HG03460 (cell line): ENCODE measurements around the gene SESN1.
"Not testable (repeated sequence)": the region's sequence is repeated elsewhere in the genome, so short reads cannot be mapped to it uniquely, and the experiment has no call there.

ENCODE experiments used
- ATAC-seq: cut with Tn5 transposase; IDR thresholded peaks from one replicate; pipeline ENCODE4 v1.9.1; 2021; ENCODE audit not compliant: unreplicated experiment

The SESN1 gene

DNA sequence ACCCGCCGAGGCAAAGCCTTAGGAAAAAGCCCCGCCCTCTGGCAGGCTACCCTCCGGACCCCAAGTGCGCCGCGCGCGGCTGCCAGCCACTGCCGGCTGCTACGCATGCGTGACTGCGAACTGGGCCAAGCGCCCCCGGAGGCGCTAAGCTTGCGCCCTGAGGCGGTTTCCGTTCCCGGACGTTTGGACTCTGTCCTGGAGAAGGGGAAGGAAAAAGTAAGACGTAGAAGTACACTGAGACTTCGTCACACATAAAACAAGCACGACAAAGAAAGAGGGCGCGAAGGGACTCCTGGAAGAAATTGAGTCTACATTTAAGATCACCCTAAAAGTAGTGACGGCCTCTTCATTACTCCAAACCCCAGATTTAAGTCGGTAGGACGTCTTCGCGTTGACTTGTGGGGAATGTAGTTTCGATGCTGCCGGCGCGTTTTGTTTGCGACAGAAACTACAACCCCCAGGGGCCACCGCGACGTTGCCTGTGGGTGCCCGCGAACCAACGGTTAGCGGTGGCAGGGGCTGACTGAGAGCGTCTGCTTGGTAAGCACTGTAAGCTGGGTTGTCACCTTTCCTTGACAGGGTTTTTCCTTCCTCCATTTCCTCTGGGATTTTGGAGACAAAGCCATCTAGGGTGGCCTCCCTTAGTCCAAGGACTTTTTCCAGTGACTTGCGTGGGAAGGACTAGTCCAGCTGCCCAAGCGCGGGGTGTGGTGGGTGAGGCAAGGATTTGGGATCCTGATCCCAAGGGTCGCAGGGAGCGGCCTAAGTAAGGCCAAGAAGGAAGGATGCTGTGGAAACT is 589 bp upstream of the SESN1 start, which contains the start of gene CEP57L1:
Gene CEP57L1 (plus strand): TSS at position 472 of the 799 bp plus-strand sequence. CDS start 49,715 bp downstream, outside the sequence.
- peak; percentile 66 for ATAC-seq

DNA sequence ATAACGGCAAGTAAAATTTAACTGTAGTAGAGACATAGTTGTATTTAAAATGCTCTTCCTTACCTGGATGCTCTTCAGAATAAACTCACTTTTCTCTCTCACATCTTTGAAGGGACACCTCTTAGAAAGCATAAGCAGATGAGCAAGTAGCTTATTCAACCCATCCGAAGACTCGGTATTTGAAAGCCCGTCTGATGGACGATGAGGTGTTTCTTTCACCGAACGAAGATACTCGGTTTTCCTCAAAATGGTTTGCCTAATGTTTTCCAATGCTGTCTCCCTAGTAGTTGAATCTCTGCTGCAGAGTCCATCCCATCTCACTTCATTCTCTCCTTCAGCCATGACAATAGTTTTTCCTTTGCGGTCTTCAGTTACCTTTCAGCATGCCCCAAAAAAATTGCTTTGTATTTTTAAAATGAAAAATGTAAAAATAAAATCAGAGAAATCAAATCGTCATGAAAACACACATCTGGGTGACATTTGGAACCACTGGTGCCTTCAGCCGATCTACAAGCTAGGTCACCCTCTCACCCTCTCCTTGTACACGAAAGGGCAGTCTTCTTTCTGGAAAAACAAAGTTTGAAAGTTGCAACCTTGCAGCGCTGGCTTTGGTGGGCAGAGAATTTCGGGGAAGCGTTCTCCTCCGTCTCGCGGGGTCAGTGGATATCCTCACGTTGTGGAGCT is 772 bp downstream of the SESN1 start:
- ATAC-seq = no peak

DNA sequence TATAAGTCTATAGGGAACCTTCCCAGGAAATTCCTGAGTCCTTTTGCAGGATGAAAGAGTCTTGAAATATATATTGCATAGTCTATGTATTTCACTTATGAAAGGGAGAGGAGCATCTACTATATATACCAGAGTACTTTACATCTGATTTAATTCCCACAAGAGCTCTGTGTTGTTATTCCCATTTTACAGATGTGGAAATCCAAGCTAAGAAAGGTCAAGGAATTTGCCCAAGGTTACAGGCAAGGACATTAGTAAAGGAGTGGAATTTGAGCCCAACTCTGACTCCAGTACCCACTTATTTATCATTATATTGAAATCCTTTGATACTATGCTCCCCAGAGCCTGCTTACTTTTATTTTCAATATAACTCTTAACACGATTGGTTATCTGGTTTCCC is 2.6 kb downstream of the SESN1 start:
- ATAC-seq = no peak

DNA sequence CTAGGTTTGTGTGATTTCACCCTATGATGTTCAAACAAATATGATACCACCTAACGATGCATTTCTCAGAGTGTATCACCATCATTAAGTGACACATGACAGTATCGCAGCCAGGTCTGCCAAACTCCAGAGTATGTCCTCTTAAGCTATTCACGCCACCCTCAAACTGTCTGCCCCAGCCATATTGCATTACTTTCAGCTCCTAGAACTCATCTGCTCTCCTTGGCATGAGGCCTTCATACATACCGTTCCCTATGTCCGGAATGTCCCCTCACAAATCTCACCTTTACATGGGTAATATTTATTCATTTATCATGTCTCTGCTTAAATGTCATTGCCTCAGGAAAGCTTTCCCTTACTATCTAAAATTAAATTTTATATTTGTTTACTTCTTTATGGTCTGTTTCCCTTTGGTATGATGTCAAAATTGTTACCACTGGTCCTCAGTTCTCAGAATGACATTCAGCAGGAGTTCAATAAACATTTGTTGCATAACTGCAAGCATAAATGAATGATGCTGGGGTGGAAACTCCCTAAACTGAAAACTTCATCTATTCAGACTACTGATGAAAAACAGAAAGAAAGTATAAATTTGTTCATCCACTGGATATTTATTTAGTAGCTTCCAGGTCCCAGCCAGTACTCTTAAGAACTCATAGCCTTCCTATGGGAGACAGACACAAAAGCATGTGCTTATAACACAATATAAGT is 3.2 kb downstream of the SESN1 start:
- no peak for ATAC-seq

DNA sequence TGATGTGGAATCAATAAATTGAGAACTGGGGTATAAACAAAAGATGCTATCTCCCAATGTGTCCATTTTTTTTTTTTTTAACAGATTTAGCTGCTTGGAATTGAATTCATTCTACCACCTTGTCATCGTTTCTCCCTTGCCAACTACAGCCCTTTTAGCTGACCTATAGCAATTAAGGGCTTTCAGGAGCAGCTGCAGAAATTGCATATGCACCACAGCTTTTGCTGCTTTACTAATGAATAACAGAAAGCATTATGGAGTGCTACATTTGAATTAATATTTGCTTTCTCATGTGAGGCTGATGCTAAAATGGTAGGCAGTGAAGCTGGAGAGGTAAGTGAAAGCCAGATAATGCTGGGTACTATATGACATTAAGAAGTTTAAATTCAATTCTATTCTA is 5.7 kb downstream of the SESN1 start:
- ATAC-seq = no peak

DNA sequence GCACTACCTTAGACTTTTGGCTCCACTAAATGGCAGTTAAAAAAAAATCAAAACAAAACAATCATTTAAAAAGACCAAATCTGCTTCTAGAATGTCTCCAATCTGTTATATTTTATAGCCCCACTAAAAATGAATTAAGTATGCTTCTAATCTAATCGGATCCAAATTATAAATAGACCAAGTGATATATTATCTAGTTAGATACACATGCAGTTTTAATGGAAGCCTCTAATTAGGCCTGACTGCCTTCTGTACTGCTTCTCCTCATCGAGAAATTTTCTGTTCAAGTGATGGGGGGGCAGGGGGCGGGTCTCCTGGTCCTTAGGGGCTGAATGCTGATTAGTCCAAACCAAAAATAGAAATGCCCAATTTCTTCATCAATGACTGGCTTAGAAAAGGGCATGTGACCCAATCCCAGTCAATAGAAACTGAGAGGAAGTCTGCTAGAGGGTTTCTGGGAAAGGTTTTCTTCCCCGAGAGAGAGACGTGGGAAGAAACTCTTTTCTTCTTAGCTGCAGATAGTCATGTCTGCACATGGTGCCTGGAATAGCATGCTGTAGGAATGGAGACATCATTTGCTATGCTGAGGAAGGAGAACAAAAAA is 6.9 kb downstream of the SESN1 start:
- ATAC-seq = no peak

DNA sequence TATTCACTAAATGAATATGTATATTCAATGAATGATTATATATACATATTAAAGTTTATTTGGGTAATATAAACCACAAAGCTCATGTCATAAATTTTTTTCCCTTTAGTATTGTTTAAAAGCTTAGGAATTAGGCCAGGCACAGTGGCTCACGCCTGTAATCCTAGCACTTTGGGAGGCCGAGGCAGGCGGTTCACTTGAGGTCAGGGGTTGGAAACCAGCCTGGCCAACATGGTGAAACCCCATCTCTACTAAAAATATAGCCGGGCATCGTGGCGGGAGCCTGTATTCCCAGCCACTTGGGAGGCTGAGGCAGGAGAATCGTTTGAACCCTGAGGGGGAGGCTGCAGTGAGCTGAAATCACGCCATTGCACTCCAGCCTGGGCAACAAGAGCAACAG is 10.5 kb downstream of the SESN1 start:
- not testable (repeated sequence) for ATAC-seq

DNA sequence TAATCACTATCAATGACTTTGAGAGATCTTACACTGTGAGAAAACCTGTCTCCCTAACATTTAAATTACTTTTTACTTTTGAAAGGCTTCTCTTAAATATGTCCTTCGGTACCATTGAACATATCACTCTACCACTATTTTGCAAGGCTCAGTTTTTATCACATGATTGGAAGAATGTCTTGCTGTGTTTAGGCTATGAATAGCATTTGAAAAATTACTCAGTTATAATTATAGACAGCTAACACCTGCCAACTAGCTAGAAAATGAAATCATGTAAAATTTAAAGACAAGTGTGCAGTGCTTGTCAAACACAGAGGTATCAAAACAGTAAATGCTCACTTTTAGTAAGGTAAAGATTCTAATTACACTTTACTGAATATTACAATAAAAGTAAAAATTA is 11.0 kb downstream of the SESN1 start:
- no peak for ATAC-seq

DNA sequence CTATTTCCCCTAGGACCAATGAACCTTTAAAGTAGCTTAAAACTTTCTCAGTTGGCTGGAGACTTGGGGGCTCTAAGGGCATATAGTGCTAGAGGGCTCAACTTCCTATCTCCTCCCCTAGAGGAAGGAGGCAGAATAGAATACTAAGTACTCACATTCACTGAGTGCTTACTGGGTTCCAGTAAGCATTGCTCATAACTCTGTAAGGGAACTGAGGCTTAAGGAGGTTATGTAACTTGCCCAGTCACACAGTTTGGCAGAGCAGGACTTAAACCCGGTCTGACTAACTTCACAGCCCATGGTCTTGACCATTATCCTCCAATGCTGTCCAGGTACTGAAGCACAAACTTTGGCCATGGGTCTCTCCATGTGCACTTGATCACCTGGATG is 12.5 kb downstream of the SESN1 start:
- no peak for ATAC-seq

DNA sequence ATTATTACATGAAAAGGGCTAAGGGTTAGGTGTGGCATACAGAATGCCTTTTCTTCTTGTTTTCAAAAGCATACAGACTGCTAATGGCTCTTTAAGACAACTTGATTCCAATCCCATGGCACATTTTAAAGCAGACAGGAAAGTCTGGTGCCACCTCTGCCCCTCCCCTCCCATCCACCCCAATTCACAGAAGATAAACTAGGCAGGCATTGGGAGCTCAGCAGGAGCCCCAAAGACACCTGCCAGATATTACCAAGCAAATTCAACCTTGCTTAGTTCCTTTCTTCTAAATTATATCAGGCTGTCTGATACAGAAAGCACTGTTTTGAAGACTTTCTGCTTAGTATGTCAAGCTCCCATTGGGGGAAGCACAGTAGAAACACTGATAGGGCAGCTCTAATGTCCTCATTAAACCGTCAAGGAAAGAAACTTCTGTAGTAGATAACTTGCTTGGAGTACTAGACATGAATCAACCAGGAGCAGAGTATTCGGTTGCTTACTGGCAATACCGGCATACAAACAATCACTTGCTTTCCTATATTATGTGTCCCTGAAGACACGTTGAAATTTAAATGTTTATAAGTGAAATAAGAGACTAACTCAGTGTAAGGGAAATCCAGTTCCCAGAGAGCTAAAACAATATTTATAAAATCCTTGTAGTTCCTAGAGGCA is 13.0 kb downstream of the SESN1 start:
- no peak for ATAC-seq

DNA sequence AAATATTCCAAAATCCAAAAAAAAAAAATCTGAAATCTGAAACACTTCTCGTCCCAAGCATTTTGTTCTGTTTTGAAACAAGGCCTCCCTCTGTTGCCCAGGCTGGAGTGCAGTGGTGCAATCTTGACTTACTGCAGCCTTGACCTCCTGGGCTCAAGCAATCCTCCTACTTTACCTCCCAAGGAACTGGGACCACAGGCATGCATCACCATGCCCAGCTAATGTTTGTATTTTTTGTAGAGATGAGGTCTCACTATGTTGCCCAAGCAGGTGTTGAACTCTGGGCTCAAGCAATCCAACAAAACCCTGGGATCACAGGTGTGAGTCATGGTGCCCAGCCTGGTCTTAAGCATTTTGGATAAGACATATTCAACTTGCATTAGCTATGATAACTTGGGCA is 13.6 kb downstream of the SESN1 start:
- ATAC-seq = no peak

DNA sequence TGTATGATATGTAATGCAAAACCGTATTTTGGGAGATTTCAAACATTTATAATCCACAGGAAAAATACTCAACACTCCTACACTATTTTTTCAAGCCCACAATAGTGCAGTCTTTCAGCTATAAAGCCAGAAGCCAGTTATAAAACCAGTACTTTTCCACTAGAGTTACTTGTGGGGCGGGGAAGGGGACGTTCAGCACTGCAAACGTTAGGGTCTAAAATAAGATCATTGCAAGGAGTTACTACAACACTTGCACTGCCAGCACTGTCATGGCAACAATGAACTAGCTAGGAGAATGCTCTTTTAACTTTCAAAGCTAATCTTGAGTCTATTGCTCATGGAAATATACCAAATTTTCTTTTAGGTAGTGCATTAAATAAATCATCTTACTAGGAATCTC is 14.7 kb downstream of the SESN1 start:
- ATAC-seq = no peak

DNA sequence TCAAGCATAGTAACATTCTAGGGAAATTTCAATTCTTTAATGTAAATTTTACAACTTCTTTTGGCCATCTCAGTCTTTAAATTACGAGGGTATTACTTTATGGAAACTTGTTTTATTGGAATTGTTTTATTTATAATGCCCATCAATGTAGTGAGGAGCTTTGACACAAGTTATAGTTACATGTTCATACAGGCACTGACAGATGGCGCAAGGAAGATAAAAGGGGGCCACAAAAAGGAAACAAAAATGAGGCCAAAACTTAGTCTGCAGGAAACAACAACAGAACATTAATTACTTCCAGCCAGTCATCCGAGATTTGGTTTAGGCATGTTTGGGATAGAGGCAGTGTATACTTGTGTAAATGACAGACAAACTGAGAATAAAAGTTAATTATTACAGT is 18.3 kb downstream of the SESN1 start:
- ATAC-seq = no peak

DNA sequence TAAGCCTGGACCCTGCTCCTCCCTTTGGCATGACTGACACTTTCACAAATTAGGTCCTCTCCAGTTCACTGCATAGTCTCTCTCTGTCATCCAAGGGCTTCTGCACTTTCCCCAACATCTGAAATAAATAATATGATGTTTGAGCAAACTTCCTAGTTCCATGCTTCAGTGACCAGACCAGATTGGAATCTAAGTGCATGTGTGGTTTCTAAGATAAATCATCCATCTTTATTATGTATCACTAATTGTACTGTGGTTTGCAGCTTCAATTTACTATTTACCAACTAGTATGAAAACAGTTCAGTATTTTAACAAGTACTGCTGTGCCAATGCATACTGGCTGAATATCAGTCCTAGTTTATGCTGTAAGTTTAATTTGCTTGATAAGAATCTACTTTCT is 18.7 kb downstream of the SESN1 start:
- no peak for ATAC-seq

DNA sequence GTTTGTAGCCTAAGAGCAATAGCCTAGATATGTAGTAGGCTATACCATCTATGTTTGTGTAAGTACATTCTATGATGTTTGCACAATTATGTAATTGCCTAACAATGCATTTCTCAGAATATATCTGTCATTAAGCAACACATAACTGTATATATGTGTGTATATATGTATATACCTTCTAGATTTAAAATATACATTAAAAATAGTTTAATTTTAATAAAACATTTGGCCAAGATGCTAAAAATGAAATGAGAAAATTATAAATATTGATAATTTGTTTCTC is 20.6 kb downstream of the SESN1 start:
- no peak for ATAC-seq

DNA sequence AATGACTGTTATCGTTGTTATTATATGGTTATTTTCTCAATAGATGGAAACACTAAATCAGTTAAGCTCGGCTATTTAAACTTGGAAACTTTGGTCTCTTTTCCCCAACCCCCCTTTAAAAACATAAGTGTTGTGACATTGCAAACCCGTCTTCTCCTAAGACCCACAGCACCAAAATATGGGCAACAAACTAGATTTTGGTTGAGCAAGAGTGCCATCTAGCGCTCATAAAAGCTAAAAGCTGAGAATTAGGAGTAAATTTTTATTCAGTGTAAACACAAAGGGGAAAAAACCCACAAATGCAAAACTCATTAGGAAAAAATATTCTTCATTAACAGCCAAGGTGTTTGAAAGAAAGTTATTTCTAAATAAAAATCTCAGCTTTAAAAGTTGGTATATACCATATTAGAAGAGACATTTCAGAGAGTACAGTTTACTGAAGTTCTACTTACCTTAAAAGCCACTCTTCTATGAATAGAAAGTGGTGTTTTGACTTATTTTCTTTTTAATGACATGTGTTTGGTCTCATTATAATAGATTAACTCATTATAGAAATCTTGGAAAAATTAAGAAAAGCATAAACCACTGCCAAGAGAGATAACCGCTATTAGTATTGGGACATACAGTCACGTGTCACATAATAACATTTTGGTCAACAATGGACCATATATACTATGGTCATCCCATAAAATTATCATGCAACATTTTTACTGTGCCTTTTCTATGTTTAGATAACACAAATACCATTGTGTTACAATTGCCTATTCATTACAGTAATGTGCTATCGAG is 21.1 kb downstream of the SESN1 start:
- ATAC-seq = no peak

DNA sequence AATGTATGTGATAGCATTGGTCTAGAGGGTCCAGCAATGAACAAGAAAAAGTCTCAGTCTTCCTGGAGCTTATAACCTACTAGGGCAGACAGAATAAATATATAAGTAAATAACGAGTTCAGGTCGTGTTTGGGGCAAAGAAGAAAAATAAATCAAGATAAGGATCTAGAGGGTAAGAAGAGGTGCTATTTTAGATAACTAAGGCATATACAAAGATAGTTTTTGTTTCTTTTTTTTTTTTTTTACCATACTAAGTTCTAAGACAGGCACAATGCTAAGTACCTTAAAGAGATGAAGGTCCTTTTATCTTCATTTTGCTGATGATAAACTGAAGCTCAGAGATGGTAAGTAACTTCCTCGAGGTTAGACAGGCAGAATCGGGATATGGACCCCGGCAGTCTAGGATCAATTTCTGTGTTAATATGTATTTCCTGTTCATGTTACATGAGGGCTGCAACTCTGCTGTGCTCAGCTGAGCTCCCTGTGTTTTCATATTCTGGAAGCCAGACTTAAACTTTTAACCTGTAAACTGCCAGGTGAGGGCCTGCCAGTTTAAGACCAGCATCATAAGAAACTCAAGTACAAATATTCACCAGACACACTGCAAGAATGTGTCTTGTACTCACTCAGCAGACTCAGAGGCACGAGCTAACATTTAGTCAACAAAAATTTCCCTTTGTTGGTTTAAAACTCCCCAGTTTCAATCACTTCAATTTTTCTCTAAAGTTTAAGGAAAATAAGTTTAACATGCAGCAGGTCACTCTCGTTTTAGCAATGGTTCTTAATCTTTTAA is 23.3 kb downstream of the SESN1 start:
- no peak for ATAC-seq

DNA sequence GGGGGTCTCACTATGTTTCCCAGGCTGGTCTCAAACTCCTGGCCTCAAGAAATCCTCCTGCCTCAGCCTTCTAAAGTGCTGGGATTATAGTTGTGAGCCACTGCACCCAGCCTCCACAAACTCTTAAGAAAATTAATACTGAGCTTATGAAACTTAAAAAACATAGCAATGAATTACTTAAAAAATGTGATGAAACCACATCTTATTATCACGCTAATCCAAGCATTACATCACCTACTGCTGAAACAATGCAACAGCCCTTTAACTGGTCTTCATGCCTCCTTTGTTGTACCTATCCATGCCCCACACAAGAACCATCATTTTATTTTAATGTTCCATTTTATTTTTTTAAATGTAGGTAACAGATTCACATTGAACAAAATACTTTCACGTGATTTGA is 24.9 kb downstream of the SESN1 start:
- no peak for ATAC-seq

DNA sequence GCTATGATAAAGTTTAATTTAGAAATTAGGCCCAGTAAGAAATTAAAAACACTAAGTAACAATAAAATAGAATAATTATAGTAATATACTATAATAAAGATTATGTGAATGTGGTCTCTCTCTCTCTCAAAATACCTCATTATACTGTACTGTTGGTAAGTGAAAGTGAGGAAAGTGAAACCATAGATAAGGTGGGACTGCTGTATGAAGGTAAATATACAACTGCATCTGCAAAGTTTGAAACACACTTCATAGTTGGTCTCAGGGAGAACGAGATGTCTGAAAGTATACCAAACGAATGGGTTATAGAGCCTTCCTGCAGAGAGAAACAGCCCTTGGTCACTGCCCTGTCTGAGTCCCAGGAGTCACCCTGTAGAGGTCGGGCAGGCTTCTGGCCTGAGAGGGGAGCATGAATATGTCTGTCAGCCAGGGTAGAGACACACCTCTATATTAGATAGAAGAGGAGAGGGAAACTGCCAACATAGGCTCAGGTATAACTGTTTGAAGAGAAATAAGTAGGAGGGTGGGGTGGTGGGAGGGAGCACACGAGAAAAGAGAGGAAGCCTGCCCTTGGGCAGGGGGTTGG is 31.8 kb downstream of the SESN1 start:
- no peak for ATAC-seq
